ENCODE results near the gene APBB2. TPM values are rescaled to one million over a fixed set of nuclear protein-coding genes. Genes with fewer than 3 reads are reported as not detected.

The APBB2 gene
- total RNA-seq, 1 experiment from 2014 or later, result 32.9 TPM

- no peak for DNase-seq (ENCODE audit: low read depth)
These were observed 79.8 kb downstream of the APBB2 start for GRCh38 chr4:41134581-41134980.

GRCh38 chr4:41133454-41134018 lies 80.8 kb downstream of the APBB2 start:
- no peak for DNase-seq (ENCODE audit: low read depth)

- no peak for DNase-seq (ENCODE audit: low read depth)
These were observed 82.2 kb downstream of the APBB2 start for GRCh38 chr4:41132055-41132683.

- DNase-seq (ENCODE audit: low read depth), result no peak
These were observed 84.4 kb downstream of the APBB2 start for GRCh38 chr4:41129936-41130440.

GRCh38 chr4:41129128-41129754 lies 85.1 kb downstream of the APBB2 start:
- no peak for DNase-seq (ENCODE audit: low read depth)

GRCh38 chr4:41125558-41126311 lies 88.6 kb downstream of the APBB2 start:
- no peak for DNase-seq (ENCODE audit: low read depth)

GRCh38 chr4:41124916-41125548 lies 89.3 kb downstream of the APBB2 start:
- DNase-seq (ENCODE audit: low read depth), result no peak

GRCh38 chr4:41122775-41123174 lies 91.6 kb downstream of the APBB2 start:
- no peak for DNase-seq (ENCODE audit: low read depth)

- DNase-seq (ENCODE audit: low read depth), result no peak
These were observed 92.0 kb downstream of the APBB2 start for GRCh38 chr4:41122309-41122708.

GRCh38 chr4:41121906-41122305 lies 92.4 kb downstream of the APBB2 start:
- no peak for DNase-seq (ENCODE audit: low read depth)

GRCh38 chr4:41120297-41121217 lies 93.8 kb downstream of the APBB2 start:
- no peak for DNase-seq (ENCODE audit: low read depth)

- no peak for DNase-seq (ENCODE audit: low read depth)
These were observed 94.5 kb downstream of the APBB2 start for GRCh38 chr4:41119867-41120295.

- DNase-seq (ENCODE audit: low read depth), result no peak
These were observed 102.6 kb downstream of the APBB2 start for GRCh38 chr4:41111791-41112190.

- no peak for DNase-seq (ENCODE audit: low read depth)
These were observed 104.3 kb downstream of the APBB2 start for GRCh38 chr4:41110050-41110449.

- DNase-seq (ENCODE audit: low read depth), result no peak
These were observed 105.9 kb downstream of the APBB2 start for GRCh38 chr4:41108481-41108880.

GRCh38 chr4:41106694-41107419 lies 107.5 kb downstream of the APBB2 start:
- no peak for DNase-seq (ENCODE audit: low read depth)

GRCh38 chr4:41106081-41106480 lies 108.3 kb downstream of the APBB2 start:
- DNase-seq (ENCODE audit: low read depth), result no peak

GRCh38 chr4:41104155-41104554 lies 110.2 kb downstream of the APBB2 start:
- no peak for DNase-seq (ENCODE audit: low read depth)

- DNase-seq (ENCODE audit: low read depth), result no peak
These were observed 110.7 kb downstream of the APBB2 start for GRCh38 chr4:41103657-41104056.

GRCh38 chr4:41102414-41103092 lies 111.8 kb downstream of the APBB2 start:
- DNase-seq (ENCODE audit: low read depth), result no peak
